ENCODE data around the gene SLC25A38. TPM values are rescaled to one million over a fixed set of nuclear protein-coding genes. Genes with fewer than 3 reads are reported as not detected.

The SLC25A38 gene
- total RNA-seq, 1 donor from 2014 or later, result 34.5 TPM

GRCh38 chr3:39426312-39426711, 43.1 kb downstream of the SLC25A38 start:
- intact Hi-C loops (cut with micrococcal nuclease), result no loop called here

- intact Hi-C loops (cut with micrococcal nuclease), result no loop called here
Measured at GRCh38 chr3:39427506-39427905, 44.3 kb downstream of the SLC25A38 start.

GRCh38 chr3:39428745-39429201, 45.6 kb downstream of the SLC25A38 start:
- intact Hi-C loops (cut with micrococcal nuclease), result no loop called here

GRCh38 chr3:39429466-39429865, 46.3 kb downstream of the SLC25A38 start:
- intact Hi-C loops (cut with micrococcal nuclease), result no loop called here

- intact Hi-C loops (cut with micrococcal nuclease), result no loop called here
Measured at GRCh38 chr3:39432342-39432741, 49.2 kb downstream of the SLC25A38 start.

- intact Hi-C loops (cut with micrococcal nuclease), result no loop called here
Measured at GRCh38 chr3:39433642-39434041, 50.5 kb downstream of the SLC25A38 start.

- intact Hi-C loops (cut with micrococcal nuclease), result no loop called here
Measured at GRCh38 chr3:39434574-39434973, 51.4 kb downstream of the SLC25A38 start.

GRCh38 chr3:39435006-39435748, 52.0 kb downstream of the SLC25A38 start:
- intact Hi-C loops (cut with micrococcal nuclease), result no loop called here

- intact Hi-C loops (cut with micrococcal nuclease), result no loop called here
Measured at GRCh38 chr3:39438880-39439279, 55.7 kb downstream of the SLC25A38 start.

GRCh38 chr3:39440316-39440715, 57.1 kb downstream of the SLC25A38 start:
- intact Hi-C loops (cut with micrococcal nuclease), result no loop called here

- intact Hi-C loops (cut with micrococcal nuclease), result no loop called here
Measured at GRCh38 chr3:39443530-39443929, 60.4 kb downstream of the SLC25A38 start.

- intact Hi-C loops (cut with micrococcal nuclease), result no loop called here
Measured at GRCh38 chr3:39445927-39446326, 62.8 kb downstream of the SLC25A38 start.

GRCh38 chr3:39446444-39446843, 63.3 kb downstream of the SLC25A38 start:
- intact Hi-C loops (cut with micrococcal nuclease), result no loop called here

Other genes starting within 250 kb of the SLC25A38 start
- 22.0 and 23.4 TPM in 2 replicates for gene CSRNP1, start 229.8 kb upstream of the SLC25A38 start, total RNA-seq
- 0.12 and 0.25 TPM in 2 replicates for gene XIRP1, start 190.8 kb upstream of the SLC25A38 start, total RNA-seq
- 8.5 and 12.4 TPM in 2 replicates for gene CX3CR1, start 103.3 kb upstream of the SLC25A38 start, total RNA-seq
- gene CCR8, start 53.7 kb upstream of the SLC25A38 start, total RNA-seq, result 11.3 and 12.8 TPM in 2 replicates
- gene RPSA, start 23.4 kb downstream of the SLC25A38 start, total RNA-seq, result 1,413 and 1,431 TPM in 2 replicates
- gene MOBP, start 84.3 kb downstream of the SLC25A38 start, total RNA-seq, result not detected in 2 replicates